Breast epithelium (tissue), 4 donors: ENCODE measurements around the gene PCNX1. TPM values are rescaled to one million over a fixed set of nuclear protein-coding genes. Genes with fewer than 3 reads are reported as not detected.
"Not testable (repeated sequence)": the region's sequence is repeated elsewhere in the genome, so short reads cannot be mapped to it uniquely, and the experiment has no call there.

ENCODE experiments used
- DNase-seq, 2 donors: peaks; one replicate each; pipeline ENCODE4 v3.0.0-alpha.2; 2019; ENCODE audit warnings: low spot score in 2 of 2
- H3K27ac ChIP-seq, 2 donors: fragments of 200-600 bp; sonication (generic) in 1 of 2; one replicate each; pipeline ENCODE4 v1.5.1; 2016 to 2019; ENCODE audit warnings: mild to moderate bottlenecking in 1 of 2
- H3K27me3 ChIP-seq, 2 donors: fragments of 200-600 bp; sonication (generic) in 1 of 2; one replicate each; pipeline versions ENCODE4 v1.5.1 to v1.6.0; 2017 to 2019; ENCODE audit warnings: control low read depth in 1 of 2, mild to moderate bottlenecking in 1 of 2
- H3K36me3 ChIP-seq: fragments of 200-600 bp; one replicate; pipeline ENCODE4 v1.5.1; 2019
- H3K4me1 ChIP-seq, 2 donors: fragments of 200-600 bp; sonication (generic); one replicate each; pipeline ENCODE4 v1.5.1; 2016 to 2019; ENCODE audit warnings: control low read depth in 1 of 2
- H3K4me3 ChIP-seq, 3 donors: fragments of 200-600 bp; sonication (generic); 1 replicate in 2 of 3; 2 replicates in 1 of 3; pipeline ENCODE4 v1.5.1; 2016 to 2019; ENCODE audit warnings: mild to moderate bottlenecking in 3 of 3, moderate library complexity in 2 of 3
- H3K9me3 ChIP-seq, 2 donors: fragments of 200-600 bp; sonication (generic) in 1 of 2; one replicate each; pipeline ENCODE4 v1.5.1; 2016 to 2019; ENCODE audit warnings: control low read depth in 1 of 2
- CTCF ChIP-seq, 3 donors: fragments of 450-650 bp; IDR thresholded peaks; one replicate each; pipeline ENCODE4 v1.5.1; 2016 to 2017; ENCODE audit warnings: antibody characterized with exemption in 3 of 3, mild to moderate bottlenecking in 3 of 3, moderate library complexity in 3 of 3
- POLR2A ChIP-seq: fragments of 450-650 bp; IDR thresholded peaks from one replicate; pipeline ENCODE4 v1.6.1; 2016; ENCODE audit warnings: antibody characterized with exemption, mild to moderate bottlenecking, moderate library complexity
- POLR2AphosphoS5 ChIP-seq, 3 donors: sonication (generic); formaldehyde crosslinking; IDR thresholded peaks; one replicate each; pipeline ENCODE4 v1.6.1; 2017; ENCODE audit warnings: antibody characterized with exemption in 3 of 3
- intact Hi-C: fragments of 100-400 bp; cut with DNase I; formaldehyde crosslinking; loops from one replicate; pipeline ENCODE4 v1.15.1; 2023; ENCODE audit warnings: low total_unique reads
- total RNA-seq, 3 donors: library from RNA; depleted of rRNA; stranded (reverse); fragments of >200 nt; gene quantifications; one replicate each; pipeline ENCODE4 v1.1.0, GENCODE V29; 2016

PCNX1 gene
- total RNA-seq, 3 donors from 2014 or later, result 61.8 to 105 (median 92.5) TPM

GRCh38 chr14:70934502-70935134 is 27.4 kb downstream of the PCNX1 start:
- Histone ChIP-seq H3K9me3 (no peaks in the 10 kb centered on the region), H3K4me1 (peaks cover 0 to 9% of the 10 kb centered on the region in 2 donors), H3K27ac (peak overlapping the region; percentile 3 to 22), H3K4me3 (no peak overlapping the region), H3K36me3 (no peaks in the 10 kb centered on the region), H3K27me3 (no peaks in the 10 kb centered on the region)
- no peak for TF ChIP-seq POLR2A
- no peak for TF ChIP-seq POLR2AphosphoS5 (IDR thresholded peaks at IDR 0.05)
- TF ChIP-seq CTCF (IDR thresholded peaks at IDR 0.05), result no peak
- no peak for DNase-seq
- intact Hi-C loops, result no loop called here

GRCh38 chr14:70935135-70935534 is 27.9 kb downstream of the PCNX1 start:
- TF ChIP-seq POLR2AphosphoS5 (IDR thresholded peaks at IDR 0.05), result no peak
- no peak for TF ChIP-seq POLR2A
- TF ChIP-seq CTCF (IDR thresholded peaks at IDR 0.05), result no peak
- peaks cover 0 to 9% of the 10 kb centered on the region in 2 donors for H3K4me1 ChIP-seq
- intact Hi-C loops, result no loop called here

GRCh38 chr14:70939693-70940092 is 32.4 kb downstream of the PCNX1 start:
- intact Hi-C loops, H3K4me3 ChIP-seq, H3K36me3 ChIP-seq: not testable (repeated sequence)

More at GRCh38 chr14:70935135-70935534, 27.9 kb downstream of the PCNX1 start:
- no peak for DNase-seq
- Histone ChIP-seq H3K36me3 (no peaks in the 10 kb centered on the region), H3K4me3 (no peak overlapping the region), H3K27ac (peak overlapping the region; percentile 22 to 45), H3K27me3 (no peaks in the 10 kb centered on the region), H3K9me3 (no peaks in the 10 kb centered on the region)

DNA sequence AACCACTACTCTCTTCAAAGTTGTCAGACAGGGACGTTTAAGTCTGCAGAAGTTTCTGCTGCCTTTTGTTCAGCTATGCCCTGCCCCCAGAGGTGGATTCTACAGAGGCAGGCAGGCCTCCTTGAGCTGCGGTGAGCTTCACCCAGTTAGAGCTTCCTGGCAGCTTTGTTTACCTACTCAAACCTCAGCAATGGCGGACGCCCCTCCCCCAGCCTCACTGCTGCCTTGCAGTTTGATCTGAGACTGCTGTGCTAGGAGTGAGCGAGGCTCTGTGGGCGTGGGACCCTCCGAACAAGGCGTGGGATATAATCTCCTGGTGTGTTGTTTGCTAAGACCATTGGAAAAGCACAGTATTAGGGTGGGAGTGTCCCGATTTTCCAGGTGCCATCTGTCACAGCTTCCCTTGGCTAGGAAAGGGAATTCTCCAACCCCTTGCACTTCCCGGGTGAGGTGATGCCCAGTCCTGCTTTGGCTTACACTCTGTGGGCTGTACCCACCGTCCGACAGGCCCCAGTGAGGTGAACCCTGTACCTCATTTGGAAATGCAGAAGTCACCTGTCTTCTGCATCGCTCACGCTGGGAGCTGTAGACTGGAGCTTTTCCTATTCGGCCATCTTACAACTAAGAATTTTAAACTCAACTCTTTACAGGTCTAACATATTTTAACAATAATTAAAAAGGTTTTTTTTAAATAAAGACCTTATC is 34.5 kb downstream of the PCNX1 start:
- H3K4me1 ChIP-seq, H3K27ac ChIP-seq, H3K4me3 ChIP-seq, H3K36me3 ChIP-seq, DNase-seq, intact Hi-C loops, H3K27me3 ChIP-seq: not testable (repeated sequence)
- H3K9me3 ChIP-seq, result peaks cover 15 to 16% of the 10 kb centered on the region in 2 donors

More at GRCh38 chr14:70939693-70940092, 32.4 kb downstream of the PCNX1 start:
- peaks cover 14% of the 10 kb centered on the region in 2 donors for H3K9me3 ChIP-seq
- not testable (repeated sequence) for DNase-seq, H3K4me1 ChIP-seq, H3K27me3 ChIP-seq, H3K27ac ChIP-seq

DNA sequence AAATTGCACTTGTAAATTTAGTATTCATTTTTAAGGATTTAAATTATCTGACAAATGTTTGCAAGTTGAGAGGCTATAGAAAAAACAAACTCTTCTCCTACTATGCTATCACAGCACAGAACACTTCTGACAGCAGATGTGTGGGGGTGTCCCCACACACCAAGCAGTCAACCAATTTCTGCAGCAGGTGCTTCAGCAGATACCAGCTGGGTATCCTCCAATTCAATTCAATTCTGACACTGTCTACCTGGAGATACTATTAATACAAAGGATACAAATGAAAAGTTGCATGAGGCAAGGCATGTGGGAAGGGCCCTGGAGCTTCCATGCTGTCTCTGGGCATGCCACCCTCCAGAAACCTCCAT is 35.1 kb downstream of the PCNX1 start:
- Histone ChIP-seq H3K27me3 (no peaks in the 10 kb centered on the region), H3K27ac (no peak overlapping the region), H3K9me3 (peaks cover 15 to 16% of the 10 kb centered on the region in 2 donors), H3K4me3 (no peak overlapping the region), H3K4me1 (no peaks in the 10 kb centered on the region), H3K36me3 (no peaks in the 10 kb centered on the region)
- TF ChIP-seq CTCF (IDR thresholded peaks at IDR 0.05), result no peak
- TF ChIP-seq POLR2A, result no peak
- no peak for TF ChIP-seq POLR2AphosphoS5 (IDR thresholded peaks at IDR 0.05)
- DNase-seq, result no peak
- intact Hi-C loops, result no loop called here

DNA sequence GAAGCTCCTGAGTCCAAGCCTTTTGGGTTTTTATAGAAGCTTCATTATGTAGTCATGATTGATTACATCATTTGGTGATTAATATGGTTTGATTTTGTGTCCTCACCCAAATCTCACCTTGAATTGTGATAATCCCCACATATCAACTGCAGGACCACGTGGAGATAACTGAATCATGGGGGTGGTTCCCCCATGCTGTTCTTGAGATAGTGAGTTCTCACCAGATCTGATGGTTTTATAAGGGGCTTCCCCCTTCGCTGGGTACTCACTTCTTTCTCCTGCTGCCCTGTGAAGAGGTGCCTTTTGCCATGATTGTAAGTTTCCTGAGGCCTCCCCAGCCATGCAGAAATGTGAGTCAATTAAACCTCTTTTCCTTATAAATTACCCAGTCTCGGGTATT is 35.5 kb downstream of the PCNX1 start:
- intact Hi-C loops, DNase-seq, H3K4me3 ChIP-seq, H3K27me3 ChIP-seq, H3K36me3 ChIP-seq, H3K4me1 ChIP-seq, H3K27ac ChIP-seq: not testable (repeated sequence)
- peaks cover 18% of the 10 kb centered on the region in 2 donors for H3K9me3 ChIP-seq
